Measurements from ENCODE around the gene S100A1.
"Not testable (repeated sequence)": the region's sequence is repeated elsewhere in the genome, so short reads cannot be mapped to it uniquely, and the experiment has no call there.

S100A1 gene

DNA sequence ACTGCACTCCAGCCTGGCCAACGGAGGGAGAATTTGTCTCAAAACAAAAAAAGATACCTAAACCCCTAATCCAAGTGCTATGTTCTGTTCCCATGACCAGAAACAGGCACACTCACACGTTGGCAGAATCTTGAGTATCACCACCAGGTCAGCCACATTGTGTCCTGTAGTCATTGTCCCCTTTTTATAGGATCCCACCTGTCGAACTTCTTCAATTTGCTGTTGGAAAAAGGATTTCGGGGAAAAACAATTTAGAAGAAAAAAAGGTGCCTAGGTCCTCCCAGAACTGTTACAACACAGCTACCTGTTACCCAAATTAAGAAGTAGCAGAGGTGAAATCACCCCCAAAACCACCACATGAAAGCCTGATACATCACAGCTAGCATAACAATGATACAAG lies 39.2 kb downstream of the S100A1 start:
- H3K27ac ChIP-seq (replicated peaks) = no peak overlapping the region
- TF ChIP-seq, protein P1, sequence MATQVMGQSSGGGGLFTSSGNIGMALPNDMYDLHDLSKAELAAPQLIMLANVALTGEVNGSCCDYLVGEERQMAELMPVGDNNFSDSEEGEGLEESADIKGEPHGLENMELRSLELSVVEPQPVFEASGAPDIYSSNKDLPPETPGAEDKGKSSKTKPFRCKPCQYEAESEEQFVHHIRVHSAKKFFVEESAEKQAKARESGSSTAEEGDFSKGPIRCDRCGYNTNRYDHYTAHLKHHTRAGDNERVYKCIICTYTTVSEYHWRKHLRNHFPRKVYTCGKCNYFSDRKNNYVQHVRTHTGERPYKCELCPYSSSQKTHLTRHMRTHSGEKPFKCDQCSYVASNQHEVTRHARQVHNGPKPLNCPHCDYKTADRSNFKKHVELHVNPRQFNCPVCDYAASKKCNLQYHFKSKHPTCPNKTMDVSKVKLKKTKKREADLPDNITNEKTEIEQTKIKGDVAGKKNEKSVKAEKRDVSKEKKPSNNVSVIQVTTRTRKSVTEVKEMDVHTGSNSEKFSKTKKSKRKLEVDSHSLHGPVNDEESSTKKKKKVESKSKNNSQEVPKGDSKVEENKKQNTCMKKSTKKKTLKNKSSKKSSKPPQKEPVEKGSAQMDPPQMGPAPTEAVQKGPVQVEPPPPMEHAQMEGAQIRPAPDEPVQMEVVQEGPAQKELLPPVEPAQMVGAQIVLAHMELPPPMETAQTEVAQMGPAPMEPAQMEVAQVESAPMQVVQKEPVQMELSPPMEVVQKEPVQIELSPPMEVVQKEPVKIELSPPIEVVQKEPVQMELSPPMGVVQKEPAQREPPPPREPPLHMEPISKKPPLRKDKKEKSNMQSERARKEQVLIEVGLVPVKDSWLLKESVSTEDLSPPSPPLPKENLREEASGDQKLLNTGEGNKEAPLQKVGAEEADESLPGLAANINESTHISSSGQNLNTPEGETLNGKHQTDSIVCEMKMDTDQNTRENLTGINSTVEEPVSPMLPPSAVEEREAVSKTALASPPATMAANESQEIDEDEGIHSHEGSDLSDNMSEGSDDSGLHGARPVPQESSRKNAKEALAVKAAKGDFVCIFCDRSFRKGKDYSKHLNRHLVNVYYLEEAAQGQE (IDR thresholded peaks at IDR 0.05; ENCODE audit: insufficient replicate concordance, low read depth) = no peak
- TF ChIP-seq, protein P2, sequence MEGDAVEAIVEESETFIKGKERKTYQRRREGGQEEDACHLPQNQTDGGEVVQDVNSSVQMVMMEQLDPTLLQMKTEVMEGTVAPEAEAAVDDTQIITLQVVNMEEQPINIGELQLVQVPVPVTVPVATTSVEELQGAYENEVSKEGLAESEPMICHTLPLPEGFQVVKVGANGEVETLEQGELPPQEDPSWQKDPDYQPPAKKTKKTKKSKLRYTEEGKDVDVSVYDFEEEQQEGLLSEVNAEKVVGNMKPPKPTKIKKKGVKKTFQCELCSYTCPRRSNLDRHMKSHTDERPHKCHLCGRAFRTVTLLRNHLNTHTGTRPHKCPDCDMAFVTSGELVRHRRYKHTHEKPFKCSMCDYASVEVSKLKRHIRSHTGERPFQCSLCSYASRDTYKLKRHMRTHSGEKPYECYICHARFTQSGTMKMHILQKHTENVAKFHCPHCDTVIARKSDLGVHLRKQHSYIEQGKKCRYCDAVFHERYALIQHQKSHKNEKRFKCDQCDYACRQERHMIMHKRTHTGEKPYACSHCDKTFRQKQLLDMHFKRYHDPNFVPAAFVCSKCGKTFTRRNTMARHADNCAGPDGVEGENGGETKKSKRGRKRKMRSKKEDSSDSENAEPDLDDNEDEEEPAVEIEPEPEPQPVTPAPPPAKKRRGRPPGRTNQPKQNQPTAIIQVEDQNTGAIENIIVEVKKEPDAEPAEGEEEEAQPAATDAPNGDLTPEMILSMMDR (IDR thresholded peaks at IDR 0.05; ENCODE audit: insufficient read depth, low read length) = no peak

DNA sequence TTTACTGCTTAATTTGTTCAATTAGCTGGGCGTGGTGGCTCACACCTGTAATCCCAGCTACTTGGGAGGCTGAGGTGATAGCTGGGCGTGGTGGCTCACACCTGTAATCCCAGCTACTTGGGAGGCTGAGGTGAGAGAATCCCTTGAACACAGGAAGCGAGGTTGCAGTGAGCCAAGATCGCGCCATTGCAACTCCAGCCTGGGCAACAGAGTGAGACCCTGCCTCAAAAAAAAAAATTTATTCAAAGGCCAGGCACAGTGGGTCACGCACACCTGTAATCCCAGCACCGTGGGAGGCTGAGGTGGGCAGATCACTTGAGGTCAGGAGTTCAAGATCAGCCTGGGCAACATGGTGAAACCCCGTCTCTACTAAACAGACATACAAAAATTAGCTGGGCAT lies 40.4 kb downstream of the S100A1 start:
- not testable (repeated sequence) for DNase-seq (ENCODE audit: low read depth in 1 of 2, low spot score in 1 of 2); H3K27ac ChIP-seq (replicated peaks); H3K27me3 ChIP-seq (ENCODE audit: insufficient read depth, poor library complexity, severe bottlenecking); H3K4me3 ChIP-seq (replicated peaks; ENCODE audit: insufficient read depth, low read length)

More for the DNA sequence above, 39.2 kb downstream of the S100A1 start:
- Histone ChIP-seq H3K4me3 (replicated peaks; ENCODE audit: insufficient read depth, low read length) (no peak overlapping the region), H3K27me3 (ENCODE audit: insufficient read depth, poor library complexity, severe bottlenecking) (no peaks in the 10 kb centered on the region)
- no peak for DNase-seq (ENCODE audit: low read depth in 1 of 2, low spot score in 1 of 2)

DNA sequence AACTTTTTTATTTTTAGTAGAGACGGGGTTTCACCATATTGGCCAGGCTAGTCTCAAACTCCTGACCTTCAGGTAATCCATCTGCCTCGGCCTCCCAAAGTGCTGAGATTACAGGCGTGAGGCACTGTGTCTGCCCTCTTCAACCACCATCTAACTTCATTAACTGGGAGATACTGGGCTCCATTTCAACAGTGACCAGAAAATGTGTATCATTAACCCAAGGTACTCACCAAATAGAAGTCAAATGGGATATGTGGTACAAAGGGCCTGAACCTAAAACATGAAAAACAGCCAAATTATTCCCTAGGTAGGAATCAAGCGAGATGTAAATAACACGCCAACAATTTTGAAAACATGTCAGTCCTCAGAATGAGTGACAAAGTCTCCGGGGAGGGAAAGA lies 41.4 kb downstream of the S100A1 start:
- TF ChIP-seq POLR2AphosphoS5 (IDR thresholded peaks at IDR 0.05; ENCODE audit: low read depth) = no peak
- TF ChIP-seq SPI1 (IDR thresholded peaks at IDR 0.05; ENCODE audit: borderline replicate concordance, low read depth) = no peak
- TF ChIP-seq, protein P2 (IDR thresholded peaks at IDR 0.05; ENCODE audit: insufficient read depth, low read length) = no peak
- TF ChIP-seq GABPA (IDR thresholded peaks at IDR 0.05; ENCODE audit: low read depth) = no peak
- TF ChIP-seq, protein P1 (IDR thresholded peaks at IDR 0.05; ENCODE audit: insufficient replicate concordance, low read depth) = no peak
- peak overlapping the region; percentile 97 for H3K4me3 ChIP-seq (replicated peaks; ENCODE audit: insufficient read depth, low read length)
- no peaks in the 10 kb centered on the region for H3K27me3 ChIP-seq (ENCODE audit: insufficient read depth, poor library complexity, severe bottlenecking)
- peak overlapping the region; percentile 88 for H3K27ac ChIP-seq (replicated peaks)
- DNase-seq (ENCODE audit: low read depth in 1 of 2, low spot score in 1 of 2) = no peak

DNA sequence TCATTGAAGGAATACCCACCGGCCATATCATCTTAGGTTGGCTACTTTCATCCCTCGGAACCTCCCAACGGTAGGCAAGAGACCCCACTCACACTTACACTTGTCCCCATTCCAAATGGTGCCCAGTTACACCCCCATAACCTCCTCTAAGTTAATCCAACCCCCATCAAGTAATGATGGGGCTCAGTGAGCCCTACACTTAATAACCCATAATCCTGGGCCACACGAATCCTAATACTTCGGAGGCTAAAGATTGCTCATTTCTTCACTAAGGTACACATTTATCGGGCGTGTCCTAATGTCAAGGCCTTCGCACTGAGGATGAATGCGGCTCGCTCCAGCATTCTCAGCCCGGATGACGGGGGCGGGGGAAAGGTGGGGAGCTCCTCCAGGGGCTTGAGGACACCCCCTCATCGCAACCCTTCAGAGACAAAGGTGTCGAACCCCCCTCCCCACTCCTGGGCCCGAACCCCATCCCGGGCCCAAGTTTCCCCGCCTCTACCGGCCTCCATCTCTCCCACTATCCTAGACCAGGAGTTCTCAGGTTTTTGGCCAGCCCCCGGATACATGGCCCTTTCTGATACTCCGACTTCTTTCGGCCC lies 42.1 kb downstream of the S100A1 start:
- peak overlapping the region; percentile 88 for H3K27ac ChIP-seq (replicated peaks)
- no peaks in the 10 kb centered on the region for H3K27me3 ChIP-seq (ENCODE audit: insufficient read depth, poor library complexity, severe bottlenecking)
- TF ChIP-seq SPI1 (IDR thresholded peaks at IDR 0.05; ENCODE audit: borderline replicate concordance, low read depth) = no peak
- TF ChIP-seq, protein P2 (IDR thresholded peaks at IDR 0.05; ENCODE audit: insufficient read depth, low read length) = no peak
- TF ChIP-seq, protein P1 (IDR thresholded peaks at IDR 0.05; ENCODE audit: insufficient replicate concordance, low read depth) = no peak
- TF ChIP-seq POLR2AphosphoS5 (IDR thresholded peaks at IDR 0.05; ENCODE audit: low read depth) = no peak
- no peak for TF ChIP-seq GABPA (IDR thresholded peaks at IDR 0.05; ENCODE audit: low read depth)
- DNase-seq (ENCODE audit: low read depth in 1 of 2, low spot score in 1 of 2) = no peak
- peak overlapping the region; percentile 97 for H3K4me3 ChIP-seq (replicated peaks; ENCODE audit: insufficient read depth, low read length)
